Measurements from ENCODE around the gene ACTR2. TPM values are rescaled to one million over a fixed set of nuclear protein-coding genes. Genes with fewer than 3 reads are reported as not detected.

ACTR2 gene
- total RNA-seq, 4 donors from 2014 or later = 85.2 to 115 (median 99.1) TPM

DNA sequence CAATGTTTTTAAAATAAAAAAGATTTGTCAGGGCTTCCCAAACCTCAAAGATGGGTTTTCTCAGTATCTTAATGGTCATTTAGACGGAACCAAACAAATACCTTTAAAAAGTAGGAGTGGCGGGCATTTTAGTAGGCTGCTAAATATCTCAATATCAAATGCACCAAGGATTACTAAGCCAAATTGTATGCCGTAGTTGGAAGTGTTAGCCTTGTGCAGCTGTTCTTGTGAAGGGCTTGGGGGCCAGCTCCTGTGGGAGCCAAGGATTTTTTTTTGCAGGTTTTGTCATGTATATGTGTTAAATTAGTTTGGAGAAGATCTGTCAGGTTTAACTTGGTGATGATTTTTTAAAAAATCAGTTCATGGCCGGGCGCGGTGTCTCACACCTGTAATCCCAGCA is 52.1 kb downstream of the ACTR2 start:
- Histone ChIP-seq H3K4me1 (peaks cover 8 to 35% (median 24%) of the 10 kb centered on the region in 4 donors), H3K36me3 (no peaks in the 10 kb centered on the region), H3K27me3 (peaks cover 0 to 10% (median 0%) of the 10 kb centered on the region in 4 donors), H3K27ac (replicated peaks in 1 of 4) (no peak overlapping the region), H3K4me3 (no peak overlapping the region), H3K9me3 (no peaks in the 10 kb centered on the region)
- 89% methylated on average over 6 of the region's 6 CpGs for WGBS
- DNase-seq (ENCODE audit: extremely low spot score) = no peak
- intact Hi-C loops (cut with DNase I) = no loop called here
- no peak for TF ChIP-seq POLR2A (IDR thresholded peaks at IDR 0.05; ENCODE audit: low read depth)
- TF ChIP-seq, protein P1, sequence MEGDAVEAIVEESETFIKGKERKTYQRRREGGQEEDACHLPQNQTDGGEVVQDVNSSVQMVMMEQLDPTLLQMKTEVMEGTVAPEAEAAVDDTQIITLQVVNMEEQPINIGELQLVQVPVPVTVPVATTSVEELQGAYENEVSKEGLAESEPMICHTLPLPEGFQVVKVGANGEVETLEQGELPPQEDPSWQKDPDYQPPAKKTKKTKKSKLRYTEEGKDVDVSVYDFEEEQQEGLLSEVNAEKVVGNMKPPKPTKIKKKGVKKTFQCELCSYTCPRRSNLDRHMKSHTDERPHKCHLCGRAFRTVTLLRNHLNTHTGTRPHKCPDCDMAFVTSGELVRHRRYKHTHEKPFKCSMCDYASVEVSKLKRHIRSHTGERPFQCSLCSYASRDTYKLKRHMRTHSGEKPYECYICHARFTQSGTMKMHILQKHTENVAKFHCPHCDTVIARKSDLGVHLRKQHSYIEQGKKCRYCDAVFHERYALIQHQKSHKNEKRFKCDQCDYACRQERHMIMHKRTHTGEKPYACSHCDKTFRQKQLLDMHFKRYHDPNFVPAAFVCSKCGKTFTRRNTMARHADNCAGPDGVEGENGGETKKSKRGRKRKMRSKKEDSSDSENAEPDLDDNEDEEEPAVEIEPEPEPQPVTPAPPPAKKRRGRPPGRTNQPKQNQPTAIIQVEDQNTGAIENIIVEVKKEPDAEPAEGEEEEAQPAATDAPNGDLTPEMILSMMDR (IDR thresholded peaks at IDR 0.05) = no peak
- no peak for TF ChIP-seq POLR2AphosphoS5 (IDR thresholded peaks at IDR 0.05)
- TF ChIP-seq EP300 (IDR thresholded peaks at IDR 0.05) = no peak

DNA sequence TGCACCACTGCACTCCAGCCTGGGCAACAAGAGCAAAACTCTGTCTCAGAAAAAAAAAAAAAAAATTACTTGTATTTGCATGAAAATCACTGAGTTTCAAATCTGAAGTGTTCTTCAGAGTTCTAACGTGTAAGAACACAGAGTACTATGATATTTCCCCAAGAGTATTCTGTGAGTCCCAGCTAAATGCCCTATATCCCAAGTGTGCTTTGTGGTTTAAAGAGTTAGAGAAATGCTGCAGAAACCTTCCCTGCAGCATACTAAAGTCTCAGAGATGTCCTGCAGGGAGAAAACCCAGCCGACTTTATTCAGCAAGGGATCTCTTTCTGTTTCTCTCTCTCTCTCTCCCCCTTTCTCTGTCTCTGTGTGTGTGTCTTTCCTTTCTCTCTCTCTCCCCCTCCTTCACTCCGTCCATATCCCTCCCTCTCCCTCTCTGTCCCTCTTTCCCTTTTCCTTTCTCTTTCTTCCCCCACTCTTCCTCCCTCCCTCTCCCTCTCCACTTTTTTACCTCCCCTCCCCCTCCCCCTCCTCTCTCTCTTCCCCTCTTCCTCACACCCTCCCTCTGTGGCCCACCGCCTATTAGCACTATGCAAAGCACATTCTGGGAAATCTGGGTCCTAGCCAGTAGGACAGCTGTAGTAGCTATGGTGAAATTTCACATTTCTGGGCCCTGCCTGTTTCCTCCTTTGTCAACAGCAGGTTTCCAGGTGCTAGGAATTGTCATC is 54.2 kb downstream of the ACTR2 start:
- Histone ChIP-seq H3K27ac (replicated peaks in 1 of 4) (peak overlapping the region in 3 of 4 donors; percentile 11 to 47 (median 34)), H3K27me3 (peaks cover 0 to 10% (median 0%) of the 10 kb centered on the region in 4 donors), H3K4me3 (no peak overlapping the region), H3K9me3 (no peaks in the 10 kb centered on the region), H3K36me3 (no peaks in the 10 kb centered on the region), H3K4me1 (peaks cover 4 to 35% (median 20%) of the 10 kb centered on the region in 4 donors)
- WGBS = 32% methylated on average over 4 of the region's 4 CpGs
- intact Hi-C loops (cut with DNase I) = no loop called here
- DNase-seq (ENCODE audit: extremely low spot score) = no peak
- peak in 1 of 2 donors; percentile 25 for TF ChIP-seq POLR2AphosphoS5 (IDR thresholded peaks at IDR 0.05)
- TF ChIP-seq, protein P1 (IDR thresholded peaks at IDR 0.05) = no peak

DNA sequence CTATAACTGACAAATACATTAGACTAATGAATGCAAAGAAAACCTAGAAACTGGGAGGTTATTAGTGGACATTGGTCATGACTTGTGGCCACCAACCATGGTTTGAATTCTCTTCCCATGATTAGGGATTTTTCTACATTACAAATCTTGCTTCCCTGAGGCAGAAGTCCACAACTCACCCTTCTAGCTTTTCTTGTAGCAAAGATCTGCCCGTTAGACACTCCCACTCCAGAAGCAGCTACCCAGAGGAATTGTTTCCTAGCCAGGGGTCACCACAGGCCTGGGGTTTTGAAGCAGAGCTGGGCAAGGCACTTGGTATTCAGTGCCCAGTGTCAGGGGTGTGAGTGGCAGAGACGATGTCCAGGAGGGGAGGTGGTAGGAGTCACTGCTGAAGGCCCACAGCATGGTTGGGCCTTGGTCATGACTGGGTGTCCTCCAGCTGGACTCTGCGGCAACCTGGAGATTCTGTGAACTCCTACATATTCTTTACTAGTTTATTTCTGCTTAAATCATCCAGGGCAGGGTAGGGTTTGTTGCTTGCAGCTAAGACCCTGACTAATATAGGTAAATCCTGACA is 54.9 kb downstream of the ACTR2 start:
- DNase-seq (ENCODE audit: extremely low spot score) = no peak
- H3K27ac ChIP-seq (replicated peaks in 1 of 4) = peak overlapping the region in 3 of 4 donors; percentile 11 to 47 (median 34)
- peaks cover 0 to 27% (median 19%) of the 10 kb centered on the region in 4 donors for H3K4me1 ChIP-seq
- 85% methylated on average over 3 of the region's 3 CpGs for WGBS
- H3K9me3 ChIP-seq = no peaks in the 10 kb centered on the region
- TF ChIP-seq POLR2AphosphoS5 (IDR thresholded peaks at IDR 0.05) (no peak), EP300 (IDR thresholded peaks at IDR 0.05) (no peak), POLR2A (IDR thresholded peaks at IDR 0.05; ENCODE audit: low read depth) (no peak)
- TF ChIP-seq, protein P1 (IDR thresholded peaks at IDR 0.05) = no peak
- peaks cover 0 to 10% (median 0%) of the 10 kb centered on the region in 4 donors for H3K27me3 ChIP-seq
- no peak overlapping the region for H3K4me3 ChIP-seq
- intact Hi-C loops (cut with DNase I) = no loop called here
- no peaks in the 10 kb centered on the region for H3K36me3 ChIP-seq

DNA sequence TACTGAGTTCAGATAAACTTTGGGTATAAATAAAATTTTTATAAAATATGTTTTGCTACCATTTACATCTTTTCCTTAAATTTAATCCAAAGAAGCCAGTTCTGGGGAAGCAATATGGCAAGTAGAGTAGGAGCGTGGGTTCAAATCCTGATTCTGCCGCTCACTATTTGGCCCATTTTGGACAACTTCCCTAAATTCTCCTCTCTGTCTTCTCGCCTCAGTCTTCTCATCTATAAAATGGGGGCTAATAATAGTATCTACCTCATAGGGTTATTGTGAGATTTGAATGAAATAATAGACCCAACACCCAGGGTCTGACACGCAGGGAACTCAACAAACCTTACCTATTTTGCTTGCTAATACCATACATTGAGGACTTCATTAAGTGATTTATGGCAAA is 59.7 kb downstream of the ACTR2 start:
- over 99% methylated on average over 4 of the region's 4 CpGs for WGBS
- no peak overlapping the region for H3K27ac ChIP-seq (replicated peaks in 1 of 4)
- no peak for DNase-seq (ENCODE audit: extremely low spot score)
- no peaks in the 10 kb centered on the region for H3K36me3 ChIP-seq
- H3K4me1 ChIP-seq = peaks cover 5 to 12% (median 9%) of the 10 kb centered on the region in 4 donors
- no peaks in the 10 kb centered on the region for H3K9me3 ChIP-seq
- H3K27me3 ChIP-seq = no peaks in the 10 kb centered on the region
- TF ChIP-seq POLR2AphosphoS5 (IDR thresholded peaks at IDR 0.05) (no peak), EP300 (IDR thresholded peaks at IDR 0.05) (no peak), POLR2A (IDR thresholded peaks at IDR 0.05; ENCODE audit: low read depth) (no peak)
- TF ChIP-seq, protein P1 (IDR thresholded peaks at IDR 0.05) = no peak
- intact Hi-C loops (cut with DNase I) = no loop called here
- H3K4me3 ChIP-seq = no peak overlapping the region
